Stimulated activated CD8-positive, alpha-beta memory T cell treated with anti-CD3 and anti-CD28 coated beads, Interleukin-7, amount 100 ng/mL, for 48 hours (primary cell): ENCODE results near the gene SH3RF3.

Experiments used
- DNase-seq, 2 donors: peaks; one replicate each; pipeline ENCODE4 v3.0.0-alpha.2; 2020; ENCODE audit warnings: low read depth in 1 of 2; ENCODE audit errors: extremely low read depth in 1 of 2

Gene SH3RF3

GRCh38 chr2:109345091-109345490, 216.1 kb downstream of the SH3RF3 start:
- DNase-seq, result no peak

GRCh38 chr2:109345653-109346480, 216.9 kb downstream of the SH3RF3 start:
- no peak for DNase-seq

- DNase-seq, result no peak
Measured at GRCh38 chr2:109346601-109347228, 217.7 kb downstream of the SH3RF3 start.

GRCh38 chr2:109347626-109348025, 218.6 kb downstream of the SH3RF3 start:
- no peak for DNase-seq

GRCh38 chr2:109348190-109348589, 219.2 kb downstream of the SH3RF3 start:
- no peak for DNase-seq

- no peak for DNase-seq
Measured at GRCh38 chr2:109348671-109349502, 219.9 kb downstream of the SH3RF3 start.

GRCh38 chr2:109349503-109350465, 220.8 kb downstream of the SH3RF3 start:
- no peak for DNase-seq

- DNase-seq, result no peak
Measured at GRCh38 chr2:109350526-109350925, 221.5 kb downstream of the SH3RF3 start.

- DNase-seq, result no peak
Measured at GRCh38 chr2:109351164-109351756, 222.3 kb downstream of the SH3RF3 start.

- DNase-seq, result no peak
Measured at GRCh38 chr2:109352056-109352897, 223.3 kb downstream of the SH3RF3 start.

- DNase-seq, result no peak
Measured at GRCh38 chr2:109352898-109353689, 224.1 kb downstream of the SH3RF3 start.

GRCh38 chr2:109353806-109354745, 225.1 kb downstream of the SH3RF3 start:
- no peak for DNase-seq

GRCh38 chr2:109355192-109355843, 226.3 kb downstream of the SH3RF3 start:
- DNase-seq, result no peak

- no peak for DNase-seq
Measured at GRCh38 chr2:109356324-109357035, 227.5 kb downstream of the SH3RF3 start.

GRCh38 chr2:109364217-109364616, 235.2 kb downstream of the SH3RF3 start:
- no peak for DNase-seq

- DNase-seq, result no peak
Measured at GRCh38 chr2:109365131-109365530, 236.1 kb downstream of the SH3RF3 start.
